GM19438 (cell line): ENCODE results near the gene PFDN1.
"Not testable (repeated sequence)": the region's sequence is repeated elsewhere in the genome, so short reads cannot be mapped to it uniquely, and the experiment has no call there.

Experiments used
- ATAC-seq: cut with Tn5 transposase; IDR thresholded peaks from one replicate; pipeline ENCODE4 v1.9.1; 2021; ENCODE audit warnings: low read depth; ENCODE audit not compliant: unreplicated experiment

The PFDN1 gene

GRCh38 chr5:140302786-140303639, at the start of gene PFDN1:
Gene PFDN1 (minus strand): TSS chr5:140303101. CDS start chr5:140303073, 28 bp downstream.
- peak; percentile 97 for ATAC-seq

GRCh38 chr5:140351609-140352334, 48.9 kb upstream of the PFDN1 start:
- peak; percentile 65 for ATAC-seq

- no peak for ATAC-seq
Observed at GRCh38 chr5:140349244-140349643, 46.3 kb upstream of the PFDN1 start.

GRCh38 chr5:140348104-140348503, 45.2 kb upstream of the PFDN1 start:
- no peak for ATAC-seq

GRCh38 chr5:140347360-140347759, 44.5 kb upstream of the PFDN1 start:
- no peak for ATAC-seq

- peak; percentile 74 for ATAC-seq
Observed at GRCh38 chr5:140346348-140347221, 43.7 kb upstream of the PFDN1 start, which contains the start of gene HBEGF. Gene HBEGF (minus strand): TSS chr5:140346603. CDS start chr5:140346328, 275 bp downstream.

- peak; percentile 19 for ATAC-seq
Observed at GRCh38 chr5:140345919-140346347, 43.0 kb upstream of the PFDN1 start.

GRCh38 chr5:140344683-140345423, 42.0 kb upstream of the PFDN1 start:
- no peak for ATAC-seq

GRCh38 chr5:140343849-140344248, 40.9 kb upstream of the PFDN1 start:
- not testable (repeated sequence) for ATAC-seq

GRCh38 chr5:140342896-140343295, 40.0 kb upstream of the PFDN1 start:
- ATAC-seq = no peak

GRCh38 chr5:140342287-140342686, 39.4 kb upstream of the PFDN1 start:
- no peak for ATAC-seq

- no peak for ATAC-seq
Observed at GRCh38 chr5:140341591-140341990, 38.7 kb upstream of the PFDN1 start.

- no peak for ATAC-seq
Observed at GRCh38 chr5:140340605-140341121, 37.8 kb upstream of the PFDN1 start.

GRCh38 chr5:140339636-140340035, 36.7 kb upstream of the PFDN1 start:
- ATAC-seq = no peak

GRCh38 chr5:140338908-140339307, 36.0 kb upstream of the PFDN1 start:
- no peak for ATAC-seq

GRCh38 chr5:140338336-140338735, 35.4 kb upstream of the PFDN1 start:
- no peak for ATAC-seq

GRCh38 chr5:140337880-140338279, 35.0 kb upstream of the PFDN1 start:
- no peak for ATAC-seq

- no peak for ATAC-seq
Observed at GRCh38 chr5:140336388-140336787, 33.5 kb upstream of the PFDN1 start.

GRCh38 chr5:140331638-140332037, 28.7 kb upstream of the PFDN1 start:
- no peak for ATAC-seq
